Lung (tissue), 12 donors: Measurements from ENCODE around the gene ZNF618. TPM values are rescaled to one million over a fixed set of nuclear protein-coding genes. Genes with fewer than 3 reads are reported as not detected.

Experiments used
- ATAC-seq: fragments of 200-7000 bp; cut with Tn5 transposase; one replicate; pipeline ENCODE4 v1.9.1; 2020; ENCODE audit warnings: moderate number of reproducible peaks; ENCODE audit not compliant: insufficient read depth, low FRiP score
- DNase-seq, 3 donors: peaks; one replicate each; pipeline ENCODE4 v3.0.0-alpha.2; 2013 to 2017
- H3K27ac ChIP-seq, 2 donors: one replicate each; pipeline ENCODE4 v1.5.1; 2013; ENCODE audit warnings: mild to moderate bottlenecking in 2 of 2, moderate library complexity in 2 of 2, control low read depth in 1 of 2, inconsistent platforms in 1 of 2, low read depth in 1 of 2, low read length in 1 of 2
- H3K27me3 ChIP-seq, 3 donors: one replicate each; pipeline ENCODE4 v1.5.1; 2013; ENCODE audit warnings: low read length in 2 of 3; ENCODE audit not compliant: control insufficient read depth in 3 of 3, insufficient read depth in 3 of 3
- H3K36me3 ChIP-seq, 4 donors: one replicate each; pipeline ENCODE4 v1.5.1; 2013; ENCODE audit warnings: low read length in 4 of 4, mild to moderate bottlenecking in 1 of 4, moderate library complexity in 1 of 4; ENCODE audit not compliant: control insufficient read depth in 4 of 4, insufficient read depth in 4 of 4
- H3K4me1 ChIP-seq, 5 donors: one replicate each; pipeline ENCODE4 v1.5.1; 2013; ENCODE audit warnings: low read length in 5 of 5, mild to moderate bottlenecking in 2 of 5, moderate library complexity in 1 of 5; ENCODE audit not compliant: control insufficient read depth in 5 of 5, insufficient read depth in 5 of 5
- H3K4me3 ChIP-seq: one replicate; pipeline ENCODE4 v1.5.1; 2013; ENCODE audit warnings: mild to moderate bottlenecking, control low read depth, moderate library complexity
- H3K9ac ChIP-seq, 2 donors: one replicate each; pipeline ENCODE4 v1.5.1; 2013; ENCODE audit warnings: low read length in 2 of 2, control low read depth in 1 of 2; ENCODE audit not compliant: insufficient read depth in 1 of 2
- H3K9me3 ChIP-seq, 4 donors: one replicate each; pipeline ENCODE4 v1.5.1; 2013; ENCODE audit warnings: low read length in 3 of 4, mild to moderate bottlenecking in 1 of 4, moderate library complexity in 1 of 4; ENCODE audit not compliant: control insufficient read depth in 4 of 4, insufficient read depth in 3 of 4
- WGBS, 2 donors: extraction: QIAGEN DNeasy Blood & Tissue Kit; methylation state at CpG; one replicate each; pipeline ENCODE4 v1.1.7; 2013; 5-methylcytosine and 5-hydroxymethylcytosine counted together
- polyA plus RNA-seq, 2 donors: library from polyadenylated mRNA; stranded (reverse); fragments of 200-250 nt; gene quantifications; one replicate each; pipeline ENCODE4 v1.2.1, GENCODE V29; 2013
- total RNA-seq, 2 donors: library from RNA; depleted of rRNA in 1 of 2; stranded (reverse); fragments of >200 nt in 1 of 2; gene quantifications; one replicate each; pipeline ENCODE4 v1.2.1, GENCODE V29; 2014 to 2021
- TF ChIP-seq, protein P1 (sequence below): IDR thresholded peaks from 2 replicates; pipeline ENCODE4 v1.5.1; 2012; ENCODE audit warnings: mild to moderate bottlenecking; ENCODE audit errors: control extremely low read depth, extremely low read depth
- donor health status: control.
- donor health status: control.
- donor health status: Bipolar disorder and iron deficiency.
- donor health status: healthy.
- donor health status: DM: yes; HTN: yes; CAD: no.

ZNF618 gene
- total and polyA plus RNA-seq, 4 donors, result 1.6 to 16.3 (median 6.0) TPM

DNA sequence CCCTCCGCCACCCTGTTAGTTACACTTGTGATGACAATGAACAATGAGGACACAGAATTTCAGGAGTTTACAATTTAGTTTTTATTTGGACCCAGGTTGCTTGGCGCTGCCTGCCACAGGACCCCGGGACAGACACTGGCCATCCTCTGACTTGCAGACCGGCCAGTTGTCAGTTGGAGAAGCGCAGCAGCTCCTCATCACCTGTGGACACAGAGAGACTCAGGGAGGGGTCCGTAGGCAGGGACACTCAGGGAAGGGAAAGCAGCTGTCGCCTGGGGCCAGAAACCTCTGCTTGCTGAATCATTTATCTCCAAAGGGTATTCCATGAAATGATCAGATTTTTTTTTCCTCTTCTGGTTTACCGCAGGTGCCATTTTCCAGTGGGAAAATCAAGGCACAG, 184.0 kb downstream of the ZNF618 start:
- TF ChIP-seq, protein P1, sequence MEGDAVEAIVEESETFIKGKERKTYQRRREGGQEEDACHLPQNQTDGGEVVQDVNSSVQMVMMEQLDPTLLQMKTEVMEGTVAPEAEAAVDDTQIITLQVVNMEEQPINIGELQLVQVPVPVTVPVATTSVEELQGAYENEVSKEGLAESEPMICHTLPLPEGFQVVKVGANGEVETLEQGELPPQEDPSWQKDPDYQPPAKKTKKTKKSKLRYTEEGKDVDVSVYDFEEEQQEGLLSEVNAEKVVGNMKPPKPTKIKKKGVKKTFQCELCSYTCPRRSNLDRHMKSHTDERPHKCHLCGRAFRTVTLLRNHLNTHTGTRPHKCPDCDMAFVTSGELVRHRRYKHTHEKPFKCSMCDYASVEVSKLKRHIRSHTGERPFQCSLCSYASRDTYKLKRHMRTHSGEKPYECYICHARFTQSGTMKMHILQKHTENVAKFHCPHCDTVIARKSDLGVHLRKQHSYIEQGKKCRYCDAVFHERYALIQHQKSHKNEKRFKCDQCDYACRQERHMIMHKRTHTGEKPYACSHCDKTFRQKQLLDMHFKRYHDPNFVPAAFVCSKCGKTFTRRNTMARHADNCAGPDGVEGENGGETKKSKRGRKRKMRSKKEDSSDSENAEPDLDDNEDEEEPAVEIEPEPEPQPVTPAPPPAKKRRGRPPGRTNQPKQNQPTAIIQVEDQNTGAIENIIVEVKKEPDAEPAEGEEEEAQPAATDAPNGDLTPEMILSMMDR, result no peak
- Histone ChIP-seq H3K27me3 (no peaks in the 10 kb centered on the region), H3K4me3 (no peak overlapping the region), H3K36me3 (peaks cover 0 to 6% (median 3%) of the 10 kb centered on the region in 4 donors), H3K27ac (no peak overlapping the region), H3K9ac (no peak overlapping the region), H3K4me1 (no peaks in the 10 kb centered on the region), H3K9me3 (peaks cover 0 to 2% (median 0%) of the 10 kb centered on the region in 4 donors)
- 80 to 88% methylated on average over 8 of the region's 8 CpGs for WGBS, 2 donors
- DNase-seq (no peak), ATAC-seq (no peak)

DNA sequence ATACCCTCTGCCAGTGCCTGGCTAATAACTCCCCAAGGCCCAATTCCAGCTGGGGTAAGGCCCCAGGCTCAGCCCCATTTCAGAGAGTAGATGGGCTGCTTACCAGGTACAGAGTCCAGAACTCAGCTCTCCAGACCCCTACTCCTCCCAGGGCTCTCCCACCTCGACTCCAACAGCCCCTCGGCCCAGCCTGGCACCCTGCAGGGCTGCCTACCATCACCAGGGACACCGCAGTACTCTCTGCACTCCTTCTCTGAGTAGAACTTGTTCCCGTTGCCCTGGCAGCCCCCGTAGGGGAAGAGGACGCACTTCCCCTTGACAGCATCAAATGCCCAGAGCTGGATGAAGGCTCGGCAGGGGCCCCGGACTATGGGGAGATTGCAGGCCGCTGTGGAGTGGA, 184.6 kb downstream of the ZNF618 start:
- DNase-seq, result no peak

DNA sequence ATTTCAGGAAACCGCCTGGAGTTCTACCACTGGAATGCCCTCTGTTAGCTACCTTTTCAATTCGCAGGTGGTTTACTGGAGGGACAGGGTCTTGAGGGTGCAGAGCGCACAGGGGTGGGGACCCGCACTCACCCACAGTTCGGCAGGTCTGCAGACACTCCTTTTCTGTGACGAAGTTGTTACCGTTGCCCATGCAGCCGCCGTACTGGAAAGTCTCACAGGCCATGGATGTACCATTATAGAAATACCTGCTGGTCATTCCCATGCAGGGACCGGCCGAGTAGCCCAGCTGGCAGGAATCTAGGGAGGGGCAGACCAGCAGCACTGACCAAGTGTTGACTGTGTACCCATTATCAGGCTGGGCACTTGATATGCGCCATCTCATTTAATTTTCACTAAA, 185.2 kb downstream of the ZNF618 start:
- peaks cover 0 to 6% (median 2%) of the 10 kb centered on the region in 4 donors for H3K36me3 ChIP-seq
- H3K27me3 ChIP-seq, result no peaks in the 10 kb centered on the region
- no peak for ATAC-seq
- H3K4me3 ChIP-seq, result no peak overlapping the region
- no peak overlapping the region for H3K27ac ChIP-seq
- no peaks in the 10 kb centered on the region for H3K4me1 ChIP-seq
- no peak overlapping the region for H3K9ac ChIP-seq
- no peak for DNase-seq
- TF ChIP-seq, protein P1, result no peak
- WGBS, 2 donors, result 93 to 95% methylated on average over 12 of the region's 12 CpGs
- H3K9me3 ChIP-seq, result peaks cover 0 to 2% (median 0%) of the 10 kb centered on the region in 4 donors

More for the DNA sequence above, 184.6 kb downstream of the ZNF618 start:
- H3K4me3 ChIP-seq, result no peak overlapping the region
- no peak overlapping the region for H3K9ac ChIP-seq
- no peaks in the 10 kb centered on the region for H3K4me1 ChIP-seq
- no peaks in the 10 kb centered on the region for H3K27me3 ChIP-seq
- TF ChIP-seq, protein P1, result no peak
- H3K9me3 ChIP-seq, result peaks cover 0 to 2% (median 0%) of the 10 kb centered on the region in 4 donors
- H3K36me3 ChIP-seq, result peaks cover 0 to 6% (median 2%) of the 10 kb centered on the region in 4 donors
- no peak for ATAC-seq
- 67 to 71% methylated on average over 9 of the region's 9 CpGs for WGBS, 2 donors
- no peak overlapping the region for H3K27ac ChIP-seq
